Gastrocnemius medialis (tissue), 4 donors: ENCODE measurements around the gene ANKH. TPM values are rescaled to one million over a fixed set of nuclear protein-coding genes. Genes with fewer than 3 reads are reported as not detected.

ENCODE experiments used
- ATAC-seq, 2 donors: fragments of 150-250 bp; one replicate each; pipeline ENCODE4 v1.9.1; 2016
- DNase-seq, 2 donors: peaks; one replicate each; pipeline ENCODE4 v3.0.0-alpha.2; 2019
- H3K27ac ChIP-seq, 4 donors: fragments of 200-600 bp; sonication (generic); 1 replicate in 1 of 4; 2 replicates in 3 of 4; pipeline ENCODE4 v1.5.1; 2016 to 2018; ENCODE audit warnings: mild to moderate bottlenecking in 2 of 4, moderate library complexity in 1 of 4
- H3K27me3 ChIP-seq, 3 donors: fragments of 200-600 bp; sonication (generic) in 2 of 3; 1 replicate in 1 of 3; 2 replicates in 2 of 3; pipeline versions ENCODE4 v1.5.1 to v1.6.0; 2016 to 2019; ENCODE audit warnings: mild to moderate bottlenecking in 1 of 3, moderate library complexity in 1 of 3
- H3K36me3 ChIP-seq, 2 donors: fragments of 200-600 bp; sonication (generic) in 1 of 2; one replicate each; pipeline ENCODE4 v1.5.1; 2017 to 2018
- H3K4me1 ChIP-seq, 2 donors: fragments of 200-600 bp; sonication (generic) in 1 of 2; one replicate each; pipeline ENCODE4 v1.5.1; 2016 to 2017; ENCODE audit warnings: mild to moderate bottlenecking in 2 of 2
- H3K4me3 ChIP-seq, 4 donors: fragments of 200-600 bp; sonication (generic) in 3 of 4; 1 replicate in 1 of 4; 2 replicates in 3 of 4; pipeline ENCODE4 v1.5.1; 2016 to 2019; ENCODE audit warnings: mild to moderate bottlenecking in 2 of 4
- H3K9me3 ChIP-seq, 3 donors: fragments of 200-600 bp; sonication (generic) in 2 of 3; 1 replicate in 1 of 3; 2 replicates in 2 of 3; pipeline ENCODE4 v1.5.1; 2016 to 2019
- POLR2A ChIP-seq, 2 donors: fragments of 450-650 bp; IDR thresholded peaks; one replicate each; pipeline ENCODE4 v1.6.1; 2017; ENCODE audit warnings: antibody characterized with exemption in 2 of 2, mild to moderate bottlenecking in 2 of 2, moderate library complexity in 2 of 2
- in situ Hi-C, 4 donors: fragments of 200-750 bp; cut with MboI; loops; one replicate each; pipeline versions ENCODE4 v1.15.0 to v1.8.0; 2017; ENCODE audit warnings: low sequenced_read_pairs in 4 of 4
- intact Hi-C: fragments of 100-400 bp; cut with DNase I; formaldehyde crosslinking; loops from one replicate; pipeline ENCODE4 v1.15.1; 2023; ENCODE audit warnings: low total_unique reads
- total RNA-seq, 4 donors: library from RNA; depleted of rRNA; stranded (reverse); fragments of >200 nt; gene quantifications; one replicate each; pipeline versions ENCODE4 v1.1.0 to v1.2.3, GENCODE V29; 2016
- TF ChIP-seq, protein P1 (sequence below), 5 experiments: fragments of 450-650 bp in 3 of 5; fragments of 200-600 bp in 2 of 5; sonication (generic) in 2 of 5; IDR thresholded peaks in 4 of 5; conservative IDR thresholded peaks in 1 of 5; 1 replicate in 4 of 5; 2 replicates in 1 of 5; pipeline ENCODE4 v1.5.1; 2016 to 2019; ENCODE audit warnings: antibody characterized with exemption in 5 of 5, mild to moderate bottlenecking in 3 of 5, moderate library complexity in 3 of 5

Gene ANKH
- total RNA-seq, 4 donors from 2014 or later = 33.5 to 52.1 (median 36.0) TPM

DNA sequence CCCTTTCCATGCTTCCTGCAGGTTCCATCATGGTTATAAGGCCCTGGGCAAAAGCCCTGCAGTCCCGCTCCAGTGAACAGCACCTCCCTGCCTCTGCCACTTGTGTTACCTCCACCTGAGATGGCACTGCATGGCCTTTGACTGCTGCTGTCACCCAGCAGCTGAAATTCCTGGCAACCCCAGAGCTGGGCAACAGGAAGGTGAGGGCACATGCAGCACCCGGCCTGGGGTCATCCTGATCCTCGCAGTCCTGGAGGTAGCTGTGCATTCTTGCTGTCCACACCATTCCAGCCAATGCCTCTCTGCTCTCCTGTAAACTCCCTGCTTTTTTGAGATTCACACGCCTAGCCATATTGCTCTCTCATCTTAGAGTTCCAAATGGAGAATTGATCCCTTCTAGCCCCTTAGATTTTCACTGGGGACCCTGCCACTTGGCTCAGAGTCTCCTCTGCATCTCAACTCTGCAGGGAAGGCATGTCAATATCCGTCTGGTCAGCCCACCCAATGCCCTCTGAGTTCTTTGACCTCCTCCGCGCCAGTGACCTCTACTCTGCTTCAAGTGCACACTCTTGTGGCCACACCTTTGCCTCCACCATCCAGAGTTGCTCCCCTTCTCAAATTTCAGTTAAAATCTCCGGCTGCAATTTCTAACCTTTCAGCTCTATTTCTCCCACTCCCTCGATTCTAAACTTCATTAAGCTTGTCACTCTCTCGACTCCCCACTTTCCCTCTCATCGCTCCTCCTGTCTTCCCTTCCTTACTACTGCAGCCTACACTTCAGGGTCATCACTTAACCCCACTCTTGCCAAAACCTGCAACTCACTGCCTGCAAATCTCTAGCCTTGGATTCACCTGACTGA lies 93.4 kb downstream of the ANKH start:
- ATAC-seq = peak in 1 of 2 donors; percentile 34
- peaks cover 41 to 44% of the 10 kb centered on the region in 2 donors for H3K4me1 ChIP-seq
- no peaks in the 10 kb centered on the region for H3K9me3 ChIP-seq

DNA sequence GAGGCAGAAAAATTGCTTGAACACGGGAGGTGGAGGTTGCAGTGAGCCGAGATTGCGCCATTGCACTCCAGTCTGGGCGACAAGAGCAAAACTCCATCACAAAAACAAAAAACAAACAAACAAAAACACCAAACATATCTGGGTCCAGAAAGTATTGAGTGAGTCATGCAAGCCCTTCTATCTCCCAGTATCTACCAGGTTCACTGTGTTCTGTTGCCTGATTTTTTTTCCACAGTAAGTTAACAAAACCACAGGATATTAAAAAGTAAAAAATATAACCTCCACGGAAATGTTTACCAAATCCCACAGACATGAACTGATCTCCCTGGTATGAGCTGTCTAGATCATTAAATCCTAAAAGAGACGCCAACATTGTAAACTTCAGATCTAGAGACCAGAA lies 94.4 kb downstream of the ANKH start:
- Histone ChIP-seq H3K27me3 (no peaks in the 10 kb centered on the region), H3K9me3 (no peaks in the 10 kb centered on the region), H3K27ac (peak overlapping the region in 1 of 4 donors; percentile 56), H3K36me3 (no peaks in the 10 kb centered on the region), H3K4me3 (no peak overlapping the region), H3K4me1 (peaks cover 40 to 42% of the 10 kb centered on the region in 2 donors)
- in situ Hi-C loops = no loop called here
- no peak for TF ChIP-seq POLR2A (IDR thresholded peaks at IDR 0.05)
- TF ChIP-seq, protein P1, sequence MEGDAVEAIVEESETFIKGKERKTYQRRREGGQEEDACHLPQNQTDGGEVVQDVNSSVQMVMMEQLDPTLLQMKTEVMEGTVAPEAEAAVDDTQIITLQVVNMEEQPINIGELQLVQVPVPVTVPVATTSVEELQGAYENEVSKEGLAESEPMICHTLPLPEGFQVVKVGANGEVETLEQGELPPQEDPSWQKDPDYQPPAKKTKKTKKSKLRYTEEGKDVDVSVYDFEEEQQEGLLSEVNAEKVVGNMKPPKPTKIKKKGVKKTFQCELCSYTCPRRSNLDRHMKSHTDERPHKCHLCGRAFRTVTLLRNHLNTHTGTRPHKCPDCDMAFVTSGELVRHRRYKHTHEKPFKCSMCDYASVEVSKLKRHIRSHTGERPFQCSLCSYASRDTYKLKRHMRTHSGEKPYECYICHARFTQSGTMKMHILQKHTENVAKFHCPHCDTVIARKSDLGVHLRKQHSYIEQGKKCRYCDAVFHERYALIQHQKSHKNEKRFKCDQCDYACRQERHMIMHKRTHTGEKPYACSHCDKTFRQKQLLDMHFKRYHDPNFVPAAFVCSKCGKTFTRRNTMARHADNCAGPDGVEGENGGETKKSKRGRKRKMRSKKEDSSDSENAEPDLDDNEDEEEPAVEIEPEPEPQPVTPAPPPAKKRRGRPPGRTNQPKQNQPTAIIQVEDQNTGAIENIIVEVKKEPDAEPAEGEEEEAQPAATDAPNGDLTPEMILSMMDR (IDR thresholded peaks at IDR 0.05 in 4 of 5, conservative IDR thresholded peaks at IDR 0.05 in 1 of 5) = no peak
- DNase-seq (no peak), ATAC-seq (no peak)
- intact Hi-C loops = no loop called here

More for the DNA sequence above, 93.4 kb downstream of the ANKH start:
- no peaks in the 10 kb centered on the region for H3K36me3 ChIP-seq
- intact Hi-C loops = loop anchor here (1.0 to 2.0 kb wide), 2 partner anchors 51 to 93 kb away; no protein-coding TSS in a partner anchor
- TF ChIP-seq POLR2A (IDR thresholded peaks at IDR 0.05) = no peak
- TF ChIP-seq, protein P1 (IDR thresholded peaks at IDR 0.05 in 4 of 5, conservative IDR thresholded peaks at IDR 0.05 in 1 of 5) = peak in 1 of 5 experiments; percentile 6
- no peaks in the 10 kb centered on the region for H3K27me3 ChIP-seq
- no peak overlapping the region for H3K4me3 ChIP-seq
- in situ Hi-C loops = no loop called here
- no peak for DNase-seq
- H3K27ac ChIP-seq = peak overlapping the region in 1 of 4 donors; percentile 56

DNA sequence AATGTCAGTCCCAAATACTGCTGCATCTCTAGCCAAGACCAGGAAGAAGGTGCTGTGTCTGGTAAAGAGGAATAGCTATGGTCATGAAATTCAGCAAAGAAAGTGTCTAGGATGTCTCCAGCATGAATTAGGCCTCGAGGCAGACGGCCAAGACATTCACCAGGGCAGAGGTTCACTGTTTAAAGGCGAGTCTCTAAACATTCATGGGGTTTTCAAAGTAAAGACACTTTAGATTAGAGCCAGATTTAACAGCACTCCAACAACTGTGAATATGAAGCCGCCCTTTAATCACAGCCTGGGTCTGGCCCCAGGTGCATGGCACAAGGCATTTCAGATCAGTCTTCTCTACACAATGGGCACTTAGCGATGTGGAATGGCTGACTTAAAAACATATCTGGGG lies 95.0 kb downstream of the ANKH start:
- Histone ChIP-seq H3K9me3 (no peaks in the 10 kb centered on the region), H3K4me3 (no peak overlapping the region), H3K4me1 (peaks cover 34 to 42% of the 10 kb centered on the region in 2 donors), H3K27ac (peak overlapping the region in 1 of 4 donors; percentile 26), H3K27me3 (no peaks in the 10 kb centered on the region), H3K36me3 (no peaks in the 10 kb centered on the region)
- ATAC-seq (no peak), DNase-seq (no peak)
- intact Hi-C loops = no loop called here
- TF ChIP-seq, protein P1 (IDR thresholded peaks at IDR 0.05 in 4 of 5, conservative IDR thresholded peaks at IDR 0.05 in 1 of 5) = no peak
- no peak for TF ChIP-seq POLR2A (IDR thresholded peaks at IDR 0.05)
- in situ Hi-C loops = no loop called here

DNA sequence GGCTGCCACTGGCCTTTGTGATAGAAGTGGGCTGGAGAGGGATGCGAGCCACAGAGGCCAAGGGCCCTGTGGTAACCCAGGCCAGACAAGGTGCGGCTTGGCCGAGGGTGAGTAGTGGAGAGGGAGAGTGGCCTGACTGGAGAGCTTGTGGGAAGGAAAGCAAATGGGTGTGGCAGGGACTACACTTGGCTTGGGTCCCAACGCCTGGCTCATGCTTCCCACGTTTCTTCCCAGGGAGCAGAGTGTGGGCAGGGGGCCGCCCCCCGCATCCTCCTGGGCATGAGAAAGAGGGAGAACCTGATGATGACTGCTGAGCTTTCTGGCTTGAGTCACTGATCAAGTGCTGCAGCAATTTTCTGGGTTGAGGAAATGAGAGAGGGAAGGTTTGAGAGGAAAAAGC lies 95.7 kb downstream of the ANKH start:
- Histone ChIP-seq H3K27me3 (no peaks in the 10 kb centered on the region), H3K36me3 (no peaks in the 10 kb centered on the region), H3K4me1 (peaks cover 29 to 48% of the 10 kb centered on the region in 2 donors), H3K4me3 (no peak overlapping the region), H3K27ac (no peak overlapping the region), H3K9me3 (no peaks in the 10 kb centered on the region)
- no peak for TF ChIP-seq POLR2A (IDR thresholded peaks at IDR 0.05)
- TF ChIP-seq, protein P1 (IDR thresholded peaks at IDR 0.05 in 4 of 5, conservative IDR thresholded peaks at IDR 0.05 in 1 of 5) = no peak
- ATAC-seq (no peak), DNase-seq (no peak)
- in situ Hi-C loops (no loop called here), intact Hi-C loops (no loop called here)
